Measurements from ENCODE around the gene PTPRD. TPM values are rescaled to one million over a fixed set of nuclear protein-coding genes. Genes with fewer than 3 reads are reported as not detected.
"Not testable (repeated sequence)": the region's sequence is repeated elsewhere in the genome, so short reads cannot be mapped to it uniquely, and the experiment has no call there.

PTPRD gene
- total RNA-seq, 1 experiment from 2014 or later: 1.8 TPM

GRCh38 chr9:9054354-9054992 lies 1558.3 kb downstream of the PTPRD start:
- Mint-ChIP-seq H3K4me1 (ENCODE audit: low read depth, unreplicated experiment) (no peaks in the 10 kb centered on the region), H3K27me3 (ENCODE audit: unreplicated experiment) (no peaks in the 10 kb centered on the region), H3K36me3 (ENCODE audit: insufficient read depth, unreplicated experiment) (no peaks in the 10 kb centered on the region), H3K4me3 (ENCODE audit: low read depth, unreplicated experiment) (no peak overlapping the region), H3K27ac (ENCODE audit: unreplicated experiment) (no peak overlapping the region), H3K9me3 (ENCODE audit: low read depth, unreplicated experiment) (peaks cover 3% of the 10 kb centered on the region)
- CTCF ChIA-PET: no interaction called here
- DNase-seq: no peak
- no TSS peak for BruUV-seq (replicated peaks)
- TF ChIP-seq, protein P1, sequence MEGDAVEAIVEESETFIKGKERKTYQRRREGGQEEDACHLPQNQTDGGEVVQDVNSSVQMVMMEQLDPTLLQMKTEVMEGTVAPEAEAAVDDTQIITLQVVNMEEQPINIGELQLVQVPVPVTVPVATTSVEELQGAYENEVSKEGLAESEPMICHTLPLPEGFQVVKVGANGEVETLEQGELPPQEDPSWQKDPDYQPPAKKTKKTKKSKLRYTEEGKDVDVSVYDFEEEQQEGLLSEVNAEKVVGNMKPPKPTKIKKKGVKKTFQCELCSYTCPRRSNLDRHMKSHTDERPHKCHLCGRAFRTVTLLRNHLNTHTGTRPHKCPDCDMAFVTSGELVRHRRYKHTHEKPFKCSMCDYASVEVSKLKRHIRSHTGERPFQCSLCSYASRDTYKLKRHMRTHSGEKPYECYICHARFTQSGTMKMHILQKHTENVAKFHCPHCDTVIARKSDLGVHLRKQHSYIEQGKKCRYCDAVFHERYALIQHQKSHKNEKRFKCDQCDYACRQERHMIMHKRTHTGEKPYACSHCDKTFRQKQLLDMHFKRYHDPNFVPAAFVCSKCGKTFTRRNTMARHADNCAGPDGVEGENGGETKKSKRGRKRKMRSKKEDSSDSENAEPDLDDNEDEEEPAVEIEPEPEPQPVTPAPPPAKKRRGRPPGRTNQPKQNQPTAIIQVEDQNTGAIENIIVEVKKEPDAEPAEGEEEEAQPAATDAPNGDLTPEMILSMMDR (IDR thresholded peaks at IDR 0.05; ENCODE audit: unreplicated experiment): no peak
- intact Hi-C loops (cut with micrococcal nuclease; ENCODE audit: unreplicated experiment): no loop called here

DNA sequence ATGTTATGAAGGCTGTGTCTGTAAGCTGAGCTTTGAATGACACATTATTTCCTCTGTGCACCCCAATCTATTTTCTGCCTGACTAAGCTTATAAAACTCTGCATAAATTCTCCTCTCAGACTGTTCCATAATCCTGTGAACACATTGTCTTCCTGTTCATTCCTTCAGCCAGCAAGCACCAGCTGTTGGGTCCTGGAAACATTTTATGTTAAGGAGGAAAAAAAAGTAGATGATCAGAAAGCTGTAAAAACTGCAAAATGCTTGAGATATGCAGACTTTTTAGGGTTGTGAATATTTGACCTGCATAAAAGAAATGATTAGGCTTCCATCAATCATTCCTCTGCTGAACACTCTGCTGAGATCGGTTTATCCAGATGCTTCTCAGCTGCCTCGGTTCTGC lies 1567.2 kb downstream of the PTPRD start:
- TF ChIP-seq, protein P1 (IDR thresholded peaks at IDR 0.05; ENCODE audit: unreplicated experiment): no peak
- intact Hi-C loops (cut with micrococcal nuclease; ENCODE audit: unreplicated experiment): no loop called here
- Mint-ChIP-seq H3K27ac (ENCODE audit: unreplicated experiment) (no peak overlapping the region), H3K27me3 (ENCODE audit: unreplicated experiment) (no peaks in the 10 kb centered on the region), H3K9me3 (ENCODE audit: low read depth, unreplicated experiment) (no peaks in the 10 kb centered on the region), H3K36me3 (ENCODE audit: insufficient read depth, unreplicated experiment) (no peaks in the 10 kb centered on the region), H3K4me3 (ENCODE audit: low read depth, unreplicated experiment) (no peak overlapping the region), H3K4me1 (ENCODE audit: low read depth, unreplicated experiment) (no peaks in the 10 kb centered on the region)
- no peak for DNase-seq
- no TSS peak for BruUV-seq (replicated peaks)
- CTCF ChIA-PET: no interaction called here

DNA sequence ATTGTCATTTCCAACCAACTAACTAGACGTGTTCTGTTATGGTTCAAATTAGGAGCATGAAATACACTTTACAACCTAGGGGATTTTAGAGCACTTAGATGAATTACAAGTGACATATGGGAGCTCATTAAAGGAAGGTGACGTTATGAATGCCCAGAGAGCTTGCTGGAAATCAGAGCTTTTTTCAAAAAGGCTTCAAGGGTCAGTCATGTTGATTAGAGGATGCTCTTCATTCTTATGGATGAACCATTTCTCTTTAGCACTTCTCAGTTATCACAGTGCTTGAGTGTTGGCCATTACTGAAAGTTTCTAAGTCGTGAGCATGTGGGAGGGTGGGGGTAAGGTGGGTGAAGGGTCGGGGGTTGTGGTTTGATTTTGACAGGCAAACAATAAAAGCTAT lies 1567.7 kb downstream of the PTPRD start:
- H3K4me1 Mint-ChIP-seq (ENCODE audit: low read depth, unreplicated experiment): no peaks in the 10 kb centered on the region
- CTCF ChIA-PET: no interaction called here
- H3K4me3 Mint-ChIP-seq (ENCODE audit: low read depth, unreplicated experiment): no peak overlapping the region
- DNase-seq: no peak
- H3K9me3 Mint-ChIP-seq (ENCODE audit: low read depth, unreplicated experiment): no peaks in the 10 kb centered on the region
- no TSS peak for BruUV-seq (replicated peaks)
- TF ChIP-seq, protein P1 (IDR thresholded peaks at IDR 0.05; ENCODE audit: unreplicated experiment): no peak
- intact Hi-C loops (cut with micrococcal nuclease; ENCODE audit: unreplicated experiment): no loop called here
- H3K36me3 Mint-ChIP-seq (ENCODE audit: insufficient read depth, unreplicated experiment): no peaks in the 10 kb centered on the region
- H3K27me3 Mint-ChIP-seq (ENCODE audit: unreplicated experiment): no peaks in the 10 kb centered on the region
- no peak overlapping the region for H3K27ac Mint-ChIP-seq (ENCODE audit: unreplicated experiment)

DNA sequence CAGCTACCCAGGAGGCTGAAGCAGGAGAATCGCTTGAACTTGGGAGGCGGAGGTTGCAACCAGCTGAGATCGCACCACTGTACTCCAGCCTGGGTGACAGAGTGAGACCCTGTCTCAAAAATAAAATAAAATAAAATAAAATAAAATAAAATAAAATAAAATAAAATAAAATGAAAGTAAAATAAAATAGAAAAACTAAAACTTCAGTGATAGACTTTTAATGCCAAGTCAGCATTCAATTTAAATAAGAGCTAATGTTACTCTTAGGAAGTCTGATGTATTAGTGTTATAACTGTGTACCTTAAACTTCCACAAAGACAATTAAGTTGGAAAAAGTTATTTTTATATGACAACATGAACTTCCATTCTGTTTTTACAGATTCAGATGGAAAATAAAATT lies 1569.0 kb downstream of the PTPRD start:
- H3K4me1 Mint-ChIP-seq (ENCODE audit: low read depth, unreplicated experiment); H3K9me3 Mint-ChIP-seq (ENCODE audit: low read depth, unreplicated experiment); DNase-seq; BruUV-seq (replicated peaks); H3K27me3 Mint-ChIP-seq (ENCODE audit: unreplicated experiment); intact Hi-C loops (cut with micrococcal nuclease; ENCODE audit: unreplicated experiment); H3K4me3 Mint-ChIP-seq (ENCODE audit: low read depth, unreplicated experiment); CTCF ChIA-PET; H3K27ac Mint-ChIP-seq (ENCODE audit: unreplicated experiment); H3K36me3 Mint-ChIP-seq (ENCODE audit: insufficient read depth, unreplicated experiment): not testable (repeated sequence)

- TF ChIP-seq, protein P1 (IDR thresholded peaks at IDR 0.05; ENCODE audit: unreplicated experiment): no peak
- intact Hi-C loops (cut with micrococcal nuclease; ENCODE audit: unreplicated experiment): no loop called here
- no peaks in the 10 kb centered on the region for H3K9me3 Mint-ChIP-seq (ENCODE audit: low read depth, unreplicated experiment)
- no peak overlapping the region for H3K27ac Mint-ChIP-seq (ENCODE audit: unreplicated experiment)
- H3K27me3 Mint-ChIP-seq (ENCODE audit: unreplicated experiment): no peaks in the 10 kb centered on the region
- no peaks in the 10 kb centered on the region for H3K4me1 Mint-ChIP-seq (ENCODE audit: low read depth, unreplicated experiment)
- CTCF ChIA-PET: no interaction called here
- BruUV-seq (replicated peaks): no TSS peak
- no peaks in the 10 kb centered on the region for H3K36me3 Mint-ChIP-seq (ENCODE audit: insufficient read depth, unreplicated experiment)
- DNase-seq: no peak
- H3K4me3 Mint-ChIP-seq (ENCODE audit: low read depth, unreplicated experiment): no peak overlapping the region
Observed at GRCh38 chr9:9041756-9042155, 1571.0 kb downstream of the PTPRD start.

All from Calu3 (cell line).